ENCODE measurements around the gene HMOX2.

The HMOX2 gene

DNA sequence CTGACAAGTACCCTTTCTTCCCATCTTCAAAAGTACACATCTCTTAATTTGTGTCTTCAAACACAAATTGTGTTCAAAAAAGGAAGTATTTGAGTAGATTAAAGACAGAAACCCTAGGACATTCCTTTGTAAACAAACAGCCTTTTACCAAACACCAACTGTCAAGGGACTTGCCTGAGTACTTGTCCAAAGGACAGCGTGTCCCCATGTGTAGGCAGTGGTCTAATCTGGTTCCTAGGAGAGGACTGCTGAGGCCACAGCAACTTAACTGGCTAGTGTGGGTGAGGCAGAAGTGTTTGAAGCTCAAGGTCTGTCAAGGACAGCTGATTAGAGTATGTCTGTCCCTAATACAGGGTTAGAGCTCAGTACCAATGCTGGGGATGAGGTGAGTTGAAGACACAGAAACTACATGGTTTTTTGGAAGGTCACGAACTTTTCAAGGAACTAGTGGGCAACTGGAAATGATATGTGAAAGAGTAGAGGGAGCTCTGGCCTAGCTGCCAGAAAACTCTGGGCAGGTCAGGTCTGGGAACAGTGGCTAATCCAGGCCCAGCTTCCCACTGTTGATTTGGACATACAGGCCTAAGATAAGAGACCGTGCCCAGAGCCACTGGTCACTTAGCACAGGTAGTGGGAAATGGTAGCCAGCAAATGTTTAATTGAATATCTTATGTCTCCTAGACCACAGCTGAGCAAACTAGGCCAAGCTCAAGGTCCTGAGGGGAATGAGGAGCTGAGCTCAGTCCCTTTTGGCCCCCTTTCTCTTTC is 10.1 kb downstream of the HMOX2 start:
- Histone ChIP-seq H3K9me3 (ENCODE audit: control insufficient read depth in 2 of 2, low read length in 2 of 2) (no peaks in the 10 kb centered on the region), H3K4me1 (ENCODE audit: control insufficient read depth in 2 of 2, insufficient read depth in 2 of 2, low read length in 2 of 2) (no peaks in the 10 kb centered on the region), H3K27ac (ENCODE audit: low read depth in 2 of 2, low read length in 2 of 2) (no peak overlapping the region), H3K9ac (ENCODE audit: low read depth in 1 of 2, low read length in 2 of 2) (no peak overlapping the region), H3K4me3 (ENCODE audit: low read length in 2 of 2) (no peak overlapping the region), H3K36me3 (ENCODE audit: control insufficient read depth in 2 of 2, insufficient read depth in 2 of 2, low read length in 2 of 2) (peaks cover 6 to 9% of the 10 kb centered on the region in 2 donors), H3K27me3 (ENCODE audit: control insufficient read depth in 2 of 2, insufficient read depth in 2 of 2, low read length in 2 of 2) (no peaks in the 10 kb centered on the region)

- Histone ChIP-seq H3K27ac (ENCODE audit: low read depth in 2 of 2, low read length in 2 of 2) (peak overlapping the region in 1 of 2 donors; percentile 11), H3K36me3 (ENCODE audit: control insufficient read depth in 2 of 2, insufficient read depth in 2 of 2, low read length in 2 of 2) (peaks cover 6 to 7% of the 10 kb centered on the region in 2 donors), H3K4me3 (ENCODE audit: low read length in 2 of 2) (no peak overlapping the region), H3K9me3 (ENCODE audit: control insufficient read depth in 2 of 2, low read length in 2 of 2) (no peaks in the 10 kb centered on the region), H3K4me1 (ENCODE audit: control insufficient read depth in 2 of 2, insufficient read depth in 2 of 2, low read length in 2 of 2) (no peaks in the 10 kb centered on the region), H3K27me3 (ENCODE audit: control insufficient read depth in 2 of 2, insufficient read depth in 2 of 2, low read length in 2 of 2) (no peaks in the 10 kb centered on the region), H3K9ac (ENCODE audit: low read depth in 1 of 2, low read length in 2 of 2) (no peak overlapping the region)
These were observed 11.8 kb downstream of the HMOX2 start for GRCh38 chr16:4487955-4488498.

GRCh38 chr16:4488499-4488967 is 12.3 kb downstream of the HMOX2 start:
- no peaks in the 10 kb centered on the region for H3K4me1 ChIP-seq (ENCODE audit: control insufficient read depth in 2 of 2, insufficient read depth in 2 of 2, low read length in 2 of 2)

GRCh38 chr16:4489030-4489429 is 12.8 kb downstream of the HMOX2 start:
- peaks cover 6 to 7% of the 10 kb centered on the region in 2 donors for H3K36me3 ChIP-seq (ENCODE audit: control insufficient read depth in 2 of 2, insufficient read depth in 2 of 2, low read length in 2 of 2)
- no peaks in the 10 kb centered on the region for H3K27me3 ChIP-seq (ENCODE audit: control insufficient read depth in 2 of 2, insufficient read depth in 2 of 2, low read length in 2 of 2)
- peak overlapping the region in 1 of 2 donors; percentile 11 for H3K27ac ChIP-seq (ENCODE audit: low read depth in 2 of 2, low read length in 2 of 2)
- H3K9me3 ChIP-seq (ENCODE audit: control insufficient read depth in 2 of 2, low read length in 2 of 2), result no peaks in the 10 kb centered on the region
- H3K4me1 ChIP-seq (ENCODE audit: control insufficient read depth in 2 of 2, insufficient read depth in 2 of 2, low read length in 2 of 2), result no peaks in the 10 kb centered on the region
- H3K4me3 ChIP-seq (ENCODE audit: low read length in 2 of 2), result no peak overlapping the region
- H3K9ac ChIP-seq (ENCODE audit: low read depth in 1 of 2, low read length in 2 of 2), result peak overlapping the region in 1 of 2 donors; percentile 14

More at GRCh38 chr16:4488499-4488967, 12.3 kb downstream of the HMOX2 start:
- H3K27ac ChIP-seq (ENCODE audit: low read depth in 2 of 2, low read length in 2 of 2), result peak overlapping the region in 1 of 2 donors; percentile 11
- peaks cover 6 to 7% of the 10 kb centered on the region in 2 donors for H3K36me3 ChIP-seq (ENCODE audit: control insufficient read depth in 2 of 2, insufficient read depth in 2 of 2, low read length in 2 of 2)
- H3K4me3 ChIP-seq (ENCODE audit: low read length in 2 of 2), result no peak overlapping the region
- H3K9me3 ChIP-seq (ENCODE audit: control insufficient read depth in 2 of 2, low read length in 2 of 2), result no peaks in the 10 kb centered on the region
- H3K9ac ChIP-seq (ENCODE audit: low read depth in 1 of 2, low read length in 2 of 2), result no peak overlapping the region
- no peaks in the 10 kb centered on the region for H3K27me3 ChIP-seq (ENCODE audit: control insufficient read depth in 2 of 2, insufficient read depth in 2 of 2, low read length in 2 of 2)

GRCh38 chr16:4491898-4492297 is 15.7 kb downstream of the HMOX2 start:
- H3K9me3 ChIP-seq (ENCODE audit: control insufficient read depth in 2 of 2, low read length in 2 of 2), result no peaks in the 10 kb centered on the region
- H3K27ac ChIP-seq (ENCODE audit: low read depth in 2 of 2, low read length in 2 of 2), result no peak overlapping the region
- peaks cover 5 to 6% of the 10 kb centered on the region in 2 donors for H3K36me3 ChIP-seq (ENCODE audit: control insufficient read depth in 2 of 2, insufficient read depth in 2 of 2, low read length in 2 of 2)
- H3K9ac ChIP-seq (ENCODE audit: low read depth in 1 of 2, low read length in 2 of 2), result no peak overlapping the region
- H3K4me1 ChIP-seq (ENCODE audit: control insufficient read depth in 2 of 2, insufficient read depth in 2 of 2, low read length in 2 of 2), result no peaks in the 10 kb centered on the region
- H3K27me3 ChIP-seq (ENCODE audit: control insufficient read depth in 2 of 2, insufficient read depth in 2 of 2, low read length in 2 of 2), result no peaks in the 10 kb centered on the region
- H3K4me3 ChIP-seq (ENCODE audit: low read length in 2 of 2), result no peak overlapping the region

DNA sequence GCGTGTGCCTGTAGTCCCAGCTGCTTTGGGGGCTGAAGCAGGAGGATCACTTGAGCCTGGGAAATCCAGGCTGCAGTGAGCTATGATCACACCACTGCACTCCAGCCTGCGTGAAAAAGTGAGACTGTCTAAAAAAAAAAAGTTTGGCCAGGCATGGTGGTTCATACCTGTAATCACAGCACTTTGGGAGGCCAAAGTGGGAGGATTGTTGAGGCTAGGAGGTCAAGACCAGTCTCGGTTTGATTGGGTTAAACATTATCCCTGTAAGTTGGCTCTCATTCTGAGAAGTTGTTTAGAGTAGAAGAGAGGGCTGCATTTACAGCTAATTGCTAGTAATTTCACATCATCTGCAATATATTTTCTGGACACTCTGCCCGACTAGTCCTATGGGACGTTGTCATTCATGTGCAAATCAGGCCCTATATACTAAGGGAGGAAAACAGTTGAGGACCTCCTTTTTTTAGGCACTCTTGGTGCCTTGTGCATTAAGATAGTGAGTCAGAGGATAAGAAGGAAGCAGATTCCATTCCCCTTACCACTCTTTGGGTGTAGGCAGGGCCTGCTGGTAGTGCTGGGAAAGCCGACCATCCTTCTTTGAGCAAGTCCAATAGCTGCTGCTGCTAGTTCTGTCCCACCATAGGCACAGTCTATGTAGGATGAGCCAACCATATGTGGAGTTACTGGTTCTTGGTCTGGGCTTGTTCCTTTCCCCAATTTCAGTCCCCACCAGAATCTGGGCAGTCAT is 18.7 kb downstream of the HMOX2 start:
- Histone ChIP-seq H3K27me3 (ENCODE audit: control insufficient read depth in 2 of 2, insufficient read depth in 2 of 2, low read length in 2 of 2) (no peaks in the 10 kb centered on the region), H3K4me1 (ENCODE audit: control insufficient read depth in 2 of 2, insufficient read depth in 2 of 2, low read length in 2 of 2) (no peaks in the 10 kb centered on the region), H3K9me3 (ENCODE audit: control insufficient read depth in 2 of 2, low read length in 2 of 2) (no peaks in the 10 kb centered on the region), H3K4me3 (ENCODE audit: low read length in 2 of 2) (no peak overlapping the region), H3K36me3 (ENCODE audit: control insufficient read depth in 2 of 2, insufficient read depth in 2 of 2, low read length in 2 of 2) (peaks cover 0 to 8% of the 10 kb centered on the region in 2 donors), H3K27ac (ENCODE audit: low read depth in 2 of 2, low read length in 2 of 2) (no peak overlapping the region), H3K9ac (ENCODE audit: low read depth in 1 of 2, low read length in 2 of 2) (no peak overlapping the region)

DNA sequence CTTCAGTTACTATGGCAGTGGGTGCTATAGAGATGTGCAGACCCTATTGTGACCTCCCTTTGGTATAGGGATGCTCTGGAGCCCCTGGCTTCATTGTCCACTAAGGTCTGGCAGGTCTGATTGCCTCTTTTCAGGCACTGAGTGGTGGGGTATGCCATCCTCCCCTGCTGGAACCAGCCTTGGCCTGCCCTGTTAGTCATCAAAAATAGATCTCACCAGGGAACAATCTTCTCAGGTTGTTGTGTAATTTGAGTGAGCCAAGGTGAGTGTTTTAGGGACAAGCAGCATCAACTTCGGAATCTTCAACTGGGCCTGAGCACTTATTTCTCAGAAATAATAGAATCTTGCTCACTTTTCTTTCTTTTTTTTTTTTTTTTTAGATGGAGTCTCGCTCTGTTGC is 19.6 kb downstream of the HMOX2 start:
- Histone ChIP-seq H3K9me3 (ENCODE audit: control insufficient read depth in 2 of 2, low read length in 2 of 2) (no peaks in the 10 kb centered on the region), H3K9ac (ENCODE audit: low read depth in 1 of 2, low read length in 2 of 2) (no peak overlapping the region), H3K27me3 (ENCODE audit: control insufficient read depth in 2 of 2, insufficient read depth in 2 of 2, low read length in 2 of 2) (no peaks in the 10 kb centered on the region), H3K4me3 (ENCODE audit: low read length in 2 of 2) (no peak overlapping the region), H3K36me3 (ENCODE audit: control insufficient read depth in 2 of 2, insufficient read depth in 2 of 2, low read length in 2 of 2) (peaks cover 0 to 8% of the 10 kb centered on the region in 2 donors), H3K4me1 (ENCODE audit: control insufficient read depth in 2 of 2, insufficient read depth in 2 of 2, low read length in 2 of 2) (peaks cover 5 to 7% of the 10 kb centered on the region in 2 donors), H3K27ac (ENCODE audit: low read depth in 2 of 2, low read length in 2 of 2) (no peak overlapping the region)

DNA sequence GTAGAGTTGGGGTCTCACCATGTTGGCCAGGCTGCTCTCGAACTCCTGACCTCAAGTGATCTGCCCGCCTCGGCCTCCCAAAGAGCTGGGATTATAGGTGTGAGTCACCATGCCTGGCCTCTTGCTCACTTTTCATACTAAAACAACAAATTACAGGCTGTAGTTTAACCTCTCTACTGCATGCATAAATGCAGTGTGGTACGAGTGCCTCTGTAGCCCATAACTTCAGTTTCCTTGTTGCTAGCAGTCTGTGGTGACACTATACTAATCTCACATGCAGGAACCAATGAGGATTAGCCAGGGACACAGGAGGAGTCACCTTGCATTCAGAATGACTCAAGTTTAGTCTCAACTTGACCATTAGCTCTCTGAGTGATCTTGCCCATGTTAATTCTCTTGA is 20.1 kb downstream of the HMOX2 start:
- Histone ChIP-seq H3K4me1 (ENCODE audit: control insufficient read depth in 2 of 2, insufficient read depth in 2 of 2, low read length in 2 of 2) (peaks cover 8 to 9% of the 10 kb centered on the region in 2 donors), H3K9me3 (ENCODE audit: control insufficient read depth in 2 of 2, low read length in 2 of 2) (no peaks in the 10 kb centered on the region), H3K36me3 (ENCODE audit: control insufficient read depth in 2 of 2, insufficient read depth in 2 of 2, low read length in 2 of 2) (peaks cover 0 to 8% of the 10 kb centered on the region in 2 donors), H3K4me3 (ENCODE audit: low read length in 2 of 2) (no peak overlapping the region), H3K27ac (ENCODE audit: low read depth in 2 of 2, low read length in 2 of 2) (no peak overlapping the region), H3K9ac (ENCODE audit: low read depth in 1 of 2, low read length in 2 of 2) (no peak overlapping the region), H3K27me3 (ENCODE audit: control insufficient read depth in 2 of 2, insufficient read depth in 2 of 2, low read length in 2 of 2) (no peaks in the 10 kb centered on the region)

DNA sequence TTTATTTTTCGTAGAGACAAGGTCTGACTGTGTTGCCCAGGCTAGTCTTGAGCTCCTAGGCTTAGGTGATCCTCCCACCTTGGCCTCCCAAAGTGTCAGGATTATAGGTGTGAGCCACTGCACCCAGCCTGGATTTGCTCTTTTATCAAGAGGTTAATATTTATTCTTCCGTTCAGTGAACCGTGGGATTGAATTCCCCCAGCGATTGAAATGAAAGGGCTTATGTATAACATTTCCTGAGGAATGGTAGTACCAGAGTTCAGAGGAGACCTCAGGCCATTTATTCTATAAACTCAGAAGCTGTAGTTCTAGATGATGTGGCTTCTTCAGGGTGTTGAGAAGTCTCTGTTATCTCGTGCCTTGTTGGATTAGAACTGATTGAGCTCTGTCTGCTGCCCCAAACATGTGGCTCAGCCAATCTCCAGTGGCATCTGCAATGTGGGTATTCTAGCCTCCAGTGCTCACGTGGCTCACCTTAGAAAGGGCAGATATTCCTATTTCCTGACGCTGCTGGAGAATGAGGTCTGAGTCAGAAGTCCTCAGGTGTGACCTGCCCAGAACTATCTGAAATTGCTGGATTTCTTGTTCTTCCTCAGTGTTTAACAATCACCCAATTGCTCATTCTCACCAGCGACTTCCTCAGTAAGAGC is 22.5 kb downstream of the HMOX2 start:
- no peaks in the 10 kb centered on the region for H3K27me3 ChIP-seq (ENCODE audit: control insufficient read depth in 2 of 2, insufficient read depth in 2 of 2, low read length in 2 of 2)
- H3K27ac ChIP-seq (ENCODE audit: low read depth in 2 of 2, low read length in 2 of 2), result no peak overlapping the region
- H3K4me3 ChIP-seq (ENCODE audit: low read length in 2 of 2), result no peak overlapping the region
- H3K36me3 ChIP-seq (ENCODE audit: control insufficient read depth in 2 of 2, insufficient read depth in 2 of 2, low read length in 2 of 2), result peaks cover 0 to 8% of the 10 kb centered on the region in 2 donors
- no peaks in the 10 kb centered on the region for H3K9me3 ChIP-seq (ENCODE audit: control insufficient read depth in 2 of 2, low read length in 2 of 2)
- H3K9ac ChIP-seq (ENCODE audit: low read depth in 1 of 2, low read length in 2 of 2), result no peak overlapping the region
- peaks cover 8 to 13% of the 10 kb centered on the region in 2 donors for H3K4me1 ChIP-seq (ENCODE audit: control insufficient read depth in 2 of 2, insufficient read depth in 2 of 2, low read length in 2 of 2)

Measured in mucosa of rectum (tissue), 2 donors.